ENCODE data around the gene RAD18. TPM values are rescaled to one million over a fixed set of nuclear protein-coding genes. Genes with fewer than 3 reads are reported as not detected.

Gene RAD18
- total and polyA plus RNA-seq, 9 of the 15 experiments (the other 6 are each of a cell fraction or from before 2014, with no cell fraction given): 19.2 to 49.4 (median 34.4) TPM

GRCh38 chr3:8893001-8893400 lies 70.3 kb downstream of the RAD18 start:
- Histone ChIP-seq H3K9ac (ENCODE audit: insufficient read depth in 1 of 2, low read depth in 2 of 2, low read length in 2 of 2) (no peak overlapping the region), H3K79me2 (ENCODE audit: control insufficient read depth, insufficient read depth, low read length) (no peaks in the 10 kb centered on the region), H3K36me3 (ENCODE audit: control insufficient read depth, insufficient read depth, low read length) (peaks cover 70% of the 10 kb centered on the region), H2AFZ (ENCODE audit: low read depth, low read length) (no peak overlapping the region), H3K4me1 (replicated peaks in 1 of 2; ENCODE audit: control insufficient read depth in 2 of 2, insufficient read depth in 2 of 2, low read length in 2 of 2) (peaks cover 9 to 11% of the 10 kb centered on the region in 2 experiments; a peak in 3 of 5 replicates), H3K27ac (ENCODE audit: extremely low read depth, low read depth, low read length) (no peak overlapping the region), H3K9me3 (replicated peaks; ENCODE audit: control insufficient read depth, insufficient read depth, low read depth, low read length) (no peaks in the 10 kb centered on the region), H3K4me2 (ENCODE audit: insufficient read depth, low read length) (no peak overlapping the region), H4K20me1 (replicated peaks; ENCODE audit: control insufficient read depth, insufficient read depth, low read length) (no peaks in the 10 kb centered on the region), H3K4me3 (no peak overlapping the region), H3K27me3 (ENCODE audit: control insufficient read depth in 2 of 2, insufficient read depth in 2 of 2, low read length in 2 of 2) (no peaks in the 10 kb centered on the region), H3K9me1 (ENCODE audit: control insufficient read depth, insufficient read depth, low read length) (no peaks in the 10 kb centered on the region)
- ChIA-PET CTCF (ENCODE audit: low intra/inter-chr PET ratio) (no interaction called here), POLR2A (interaction anchor here (1.0 kb wide), 1 partner anchor 11 kb away, joined by 4 read pairs; no protein-coding TSS in a partner anchor)
- FAIRE-seq (no peak), DNase-seq (ENCODE audit: extremely low read depth in 1 of 4, low spot score in 3 of 4) (no peak), ATAC-seq (no peak)
- intact Hi-C loops (cut with micrococcal nuclease): no loop called here
- WGBS (ENCODE audit: insufficient coverage, low coverage, missing lambda C conversion rate): 84% methylated on average over 5 of the region's 5 CpGs
- in situ Hi-C loops (cut with MboI): no loop called here
- BruUV-seq (replicated peaks): no TSS peak
- TF ChIP-seq THRA (IDR thresholded peaks at IDR 0.05): no peak
- no peak for TF ChIP-seq LCOR (CRISPR knock-in tag; IDR thresholded peaks at IDR 0.05)
- no peak for TF ChIP-seq YBX1 (IDR thresholded peaks at IDR 0.05)
- no peak for TF ChIP-seq HEY1 (CRISPR knock-in tag; IDR thresholded peaks at IDR 0.05; ENCODE audit: borderline replicate concordance)
- TF ChIP-seq DLX4 (CRISPR knock-in tag; IDR thresholded peaks at IDR 0.05): no peak
- TF ChIP-seq ZNF449 (CRISPR knock-in tag; IDR thresholded peaks at IDR 0.05): no peak
- no peak for TF ChIP-seq EGR1 (conservative IDR thresholded peaks at IDR 0.05)
- no peak for TF ChIP-seq ZNF24 (IDR thresholded peaks at IDR 0.05)
- TF ChIP-seq NBN (IDR thresholded peaks at IDR 0.05; ENCODE audit: low read depth): no peak
- no peak for TF ChIP-seq ERF (CRISPR knock-in tag; IDR thresholded peaks at IDR 0.05)
- no peak for TF ChIP-seq PCBP2 (IDR thresholded peaks at IDR 0.05; ENCODE audit: low read depth, low read length, poor library complexity, severe bottlenecking)
- TF ChIP-seq E2F8 (IDR thresholded peaks at IDR 0.05; ENCODE audit: low read depth, partially characterized antibody): no peak
